ENCODE data around the gene SYVN1. TPM values are rescaled to one million over a fixed set of nuclear protein-coding genes. Genes with fewer than 3 reads are reported as not detected.

SYVN1 gene
- total RNA-seq, 1 experiment from 2014 or later = 74.9 TPM

GRCh38 chr11:65113361-65113756, 21.0 kb downstream of the SYVN1 start:
- H3K4me3 Mint-ChIP-seq (ENCODE audit: unreplicated experiment) = peak overlapping the region; percentile 93
- DNase-seq (ENCODE audit: unreplicated experiment) = no peak
- intact Hi-C loops (cut with micrococcal nuclease) = loop anchor here (10.0 kb wide), 1 partner anchor 199 kb away; the partner anchor contains the start of gene ATG2A
- no TSS peak for BruUV-seq (replicated peaks)
- no peak overlapping the region for H3K27ac Mint-ChIP-seq (ENCODE audit: low read depth, unreplicated experiment)
- H3K27me3 Mint-ChIP-seq (ENCODE audit: insufficient read depth, unreplicated experiment) = no peaks in the 10 kb centered on the region
- peaks cover 17% of the 10 kb centered on the region for H3K4me1 Mint-ChIP-seq (ENCODE audit: insufficient read depth, unreplicated experiment)
- no peak for TF ChIP-seq CTCF (IDR thresholded peaks at IDR 0.05; ENCODE audit: unreplicated experiment)
- ChIA-PET POLR2A (interaction anchor here (0.7 to 4.2 kb wide), 2 partner anchors 9 to 23 kb away, joined by 3 to 32 read pairs; partner anchors contain the start of genes FAU and MRPL49), CTCF (interaction anchor here (0.6 to 5.1 kb wide), 6 partner anchors 8 to 1814 kb away, joined by 3 to 94 read pairs (median 3); partner anchors contain the start of genes CAPN1, FAU, MRPL49 and VPS51)
- peaks cover 38% of the 10 kb centered on the region for H3K36me3 Mint-ChIP-seq (ENCODE audit: insufficient read depth, unreplicated experiment)
- H3K9me3 Mint-ChIP-seq (ENCODE audit: unreplicated experiment) = no peaks in the 10 kb centered on the region

GRCh38 chr11:65112546-65113360, 21.6 kb downstream of the SYVN1 start:
- TF ChIP-seq CTCF (IDR thresholded peaks at IDR 0.05; ENCODE audit: unreplicated experiment) = peak; percentile 90
- intact Hi-C loops (cut with micrococcal nuclease) = loop anchor here (10.0 kb wide), 1 partner anchor 198 kb away; the partner anchor contains the start of gene ATG2A
- peaks cover 13% of the 10 kb centered on the region for H3K4me1 Mint-ChIP-seq (ENCODE audit: insufficient read depth, unreplicated experiment)
- no peaks in the 10 kb centered on the region for H3K27me3 Mint-ChIP-seq (ENCODE audit: insufficient read depth, unreplicated experiment)
- ChIA-PET CTCF (interaction anchor here (0.6 to 5.1 kb wide), 10 partner anchors 9 to 1815 kb away, joined by 3 to 94 read pairs (median 3); partner anchors contain the start of genes CAPN1, FAU, MRPL49 and VPS51), POLR2A (interaction anchor here (0.6 to 5.8 kb wide), 8 partner anchors 7 to 149 kb away, joined by 3 to 63 read pairs (median 7); partner anchors contain the start of genes CAPN1, FAU, MRPL49 and POLA2)
- no peaks in the 10 kb centered on the region for H3K9me3 Mint-ChIP-seq (ENCODE audit: unreplicated experiment)
- H3K27ac Mint-ChIP-seq (ENCODE audit: low read depth, unreplicated experiment) = peak overlapping the region; percentile 94
- H3K4me3 Mint-ChIP-seq (ENCODE audit: unreplicated experiment) = peak overlapping the region; percentile 93
- DNase-seq (ENCODE audit: unreplicated experiment) = no peak
- peaks cover 32% of the 10 kb centered on the region for H3K36me3 Mint-ChIP-seq (ENCODE audit: insufficient read depth, unreplicated experiment)
- no TSS peak for BruUV-seq (replicated peaks)

GRCh38 chr11:65111744-65112545, 22.4 kb downstream of the SYVN1 start, which contains the start of gene TM7SF2:
TSS of gene TM7SF2 (plus strand) at chr11:65111872. CDS start at chr11:65112016, 144 bp downstream.
- BruUV-seq (replicated peaks) = no TSS peak
- Mint-ChIP-seq H3K4me3 (ENCODE audit: unreplicated experiment) (peak within 1 kb of the TSS; percentile 93), H3K27me3 (ENCODE audit: insufficient read depth, unreplicated experiment) (no peaks in the 10 kb centered on the region), H3K9me3 (ENCODE audit: unreplicated experiment) (no peaks in the 10 kb centered on the region), H3K27ac (ENCODE audit: low read depth, unreplicated experiment) (peak within 1 kb of the TSS; percentile 94), H3K36me3 (ENCODE audit: insufficient read depth, unreplicated experiment) (peaks cover 26% of the 10 kb centered on the region), H3K4me1 (ENCODE audit: insufficient read depth, unreplicated experiment) (peaks cover 11% of the 10 kb centered on the region)
- intact Hi-C loops (cut with micrococcal nuclease) = loop anchor here (2.0 to 10.0 kb wide), 2 partner anchors 143 to 197 kb away; partner anchors contain the start of gene ATG2A
- peak; percentile 96 for DNase-seq (ENCODE audit: unreplicated experiment)
- POLR2A ChIA-PET = interaction anchor here (0.5 to 5.8 kb wide), 18 partner anchors 8 to 294 kb away, joined by 3 to 63 read pairs (median 4); partner anchors contain the start of genes CAPN1, FAU, MRPL49 and POLA2
- TF ChIP-seq CTCF (IDR thresholded peaks at IDR 0.05; ENCODE audit: unreplicated experiment) = no peak
- CTCF ChIA-PET = interaction anchor here (0.6 to 5.1 kb wide), 10 partner anchors 10 to 861 kb away, joined by 3 to 94 read pairs (median 4); partner anchors contain the start of genes FAU, MRPL49, PLCB3 and VPS51
